ENCODE data around the gene P2RX5.
A peak's percentile ranks its signal among the peaks of the same experiment; 100 is the strongest.
"Not testable (repeated sequence)": the region's sequence is repeated elsewhere in the genome, so short reads cannot be mapped to it uniquely, and the experiment has no call there.

The P2RX5 gene

DNA sequence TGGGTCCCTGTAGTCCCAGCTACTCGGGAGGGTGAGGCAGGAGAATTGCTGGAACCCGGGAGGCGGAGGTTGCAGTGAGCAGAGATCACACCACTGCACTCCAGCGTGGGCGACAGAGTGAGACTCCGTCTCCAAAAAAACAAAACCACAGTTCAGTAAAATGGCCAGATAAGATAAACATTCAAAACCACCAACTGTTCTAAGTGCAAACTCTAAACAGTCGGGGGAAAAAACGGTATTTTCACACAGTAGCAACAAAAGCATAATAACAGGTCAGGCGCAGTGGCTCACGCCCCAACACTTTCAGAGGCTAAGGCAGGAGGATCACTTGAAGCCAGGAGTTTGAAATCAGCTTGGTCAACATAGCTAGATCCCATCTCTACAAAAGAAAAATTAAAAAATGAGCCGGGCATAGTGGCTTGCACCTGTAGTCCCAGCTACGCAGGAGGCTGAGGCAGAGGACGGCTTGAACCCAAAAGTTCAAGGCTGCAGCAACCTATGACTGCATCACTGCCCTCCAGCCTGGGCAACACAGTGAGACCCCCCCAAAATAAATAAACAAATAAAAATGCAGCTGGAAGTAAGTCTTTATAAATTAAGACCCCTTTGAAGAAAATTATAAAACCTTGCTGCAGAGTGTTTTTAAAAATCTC, 17.0 kb upstream of the P2RX5 start:
- DNase-seq, result no peak

DNA sequence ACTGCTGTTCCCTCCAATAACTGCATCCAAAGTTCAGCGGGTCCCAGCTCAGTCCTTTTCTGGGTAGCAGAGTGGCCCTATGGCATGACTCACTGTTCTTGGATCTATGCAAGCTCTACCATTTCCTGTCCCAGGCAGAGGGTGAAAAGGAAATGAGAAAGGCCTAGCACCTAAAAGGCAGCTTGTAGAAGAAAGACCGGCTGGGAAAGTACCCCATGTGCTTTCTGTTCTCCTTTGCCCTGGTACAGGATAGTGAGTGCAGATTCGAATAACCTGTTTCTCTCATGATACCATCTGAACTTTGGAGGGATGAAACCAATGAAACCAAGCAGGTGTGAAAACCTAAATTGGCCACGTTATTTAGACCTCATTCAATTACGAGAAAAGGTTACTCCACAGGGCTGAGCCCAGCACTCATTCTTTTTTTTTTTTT, 15.0 kb upstream of the P2RX5 start:
- peak in 2 of 56 donors; percentile 16 to 22 for DNase-seq

GRCh38 chr17:3708366-3708765, 12.4 kb upstream of the P2RX5 start:
- no peak for DNase-seq

DNA sequence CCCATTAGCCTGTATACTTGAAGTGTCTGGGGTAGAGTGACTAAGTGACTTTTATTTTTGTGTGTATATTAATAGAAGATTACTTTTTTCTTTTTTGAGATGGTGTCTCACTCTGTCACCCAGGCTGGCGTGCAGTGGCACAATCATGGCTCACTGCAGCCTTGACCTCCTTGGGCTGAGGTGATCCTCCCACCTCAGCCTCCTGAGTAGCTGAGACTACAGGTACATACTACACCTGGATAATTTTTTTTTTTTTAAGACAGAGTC, 9.7 kb upstream of the P2RX5 start:
- not testable (repeated sequence) for DNase-seq

- no peak for DNase-seq
Observed at GRCh38 chr17:3704931-3705717, 9.2 kb upstream of the P2RX5 start.

DNA sequence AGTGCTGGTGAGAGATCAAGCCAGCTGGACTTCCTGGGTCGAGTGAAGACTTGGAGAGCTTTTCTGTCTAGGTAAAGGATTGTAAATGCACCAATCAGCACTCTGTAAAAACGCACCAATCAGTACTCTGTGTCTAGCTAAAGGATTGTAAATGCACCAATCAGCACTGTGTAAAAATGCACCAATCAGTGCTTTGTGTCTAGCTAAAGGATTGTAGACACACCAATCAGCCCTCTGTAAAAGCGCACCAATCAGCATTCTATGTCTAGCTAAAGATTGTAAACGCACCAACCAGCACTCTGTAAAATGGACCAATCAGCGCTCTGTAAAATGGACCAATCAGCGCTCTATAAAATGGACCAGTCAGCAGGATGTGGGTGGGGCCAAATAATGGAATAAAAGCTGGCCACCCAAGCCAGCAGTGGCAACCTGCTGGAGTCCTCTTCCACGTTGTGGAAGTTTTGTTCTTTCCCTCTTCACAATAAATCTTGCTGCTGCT, 6.1 kb upstream of the P2RX5 start:
- not testable (repeated sequence) for DNase-seq

DNA sequence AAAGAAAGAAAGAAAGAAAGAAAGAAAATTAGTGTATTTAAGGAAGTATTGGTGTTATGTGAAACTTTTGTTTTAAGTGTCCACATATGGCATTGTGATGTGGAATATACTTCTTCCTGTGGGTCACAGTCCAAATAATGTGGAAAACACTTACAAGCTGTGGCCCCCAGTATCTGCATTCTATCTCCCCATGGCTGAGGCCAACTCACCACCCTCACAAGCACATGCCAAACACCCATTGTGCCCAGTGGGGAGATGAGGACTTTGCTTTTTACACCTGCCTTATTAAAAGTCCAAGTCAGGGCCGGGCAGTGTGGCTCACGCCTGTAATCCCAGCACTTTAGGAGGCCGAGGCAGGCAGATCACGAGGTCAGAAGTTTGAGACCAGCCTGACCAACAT, 4.0 kb upstream of the P2RX5 start:
- DNase-seq, result no peak

- no peak for DNase-seq
Observed at GRCh38 chr17:3698139-3698538, 2.2 kb upstream of the P2RX5 start.

- DNase-seq, result peak in 12 of 56 donors; percentile 8 to 62 (median 31)
Observed at GRCh38 chr17:3697103-3697476, 1.1 kb upstream of the P2RX5 start.

DNA sequence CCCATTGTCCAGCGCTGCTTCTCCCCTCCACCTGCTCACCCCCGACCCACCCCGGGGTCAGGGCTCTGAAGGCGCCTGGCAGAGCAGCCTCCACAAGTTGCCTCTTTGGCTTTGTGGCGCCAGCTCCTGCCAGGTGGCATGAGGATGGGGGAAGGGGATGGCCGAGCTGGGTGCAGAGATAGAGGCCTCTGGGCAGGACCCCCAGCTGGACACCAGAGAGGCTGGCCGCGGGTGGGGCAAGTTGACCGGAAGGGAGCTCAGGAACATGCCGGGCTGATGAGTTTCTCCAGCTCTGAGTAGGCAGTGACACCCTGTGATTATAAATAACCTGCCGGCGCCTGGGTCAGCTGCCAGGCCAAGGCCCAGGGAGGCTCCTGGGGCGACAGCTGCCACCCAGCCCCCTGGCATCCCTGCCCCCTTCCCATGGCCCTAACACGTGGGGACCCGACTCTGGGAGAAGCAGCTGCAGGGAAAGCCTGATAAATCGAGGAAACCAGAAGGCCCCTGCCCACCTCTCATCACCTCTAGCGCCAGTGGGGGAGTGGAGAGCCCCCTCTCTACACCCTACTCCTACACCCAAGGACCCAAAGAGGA, 729 bp downstream of the P2RX5 start:
- DNase-seq, result no peak

- DNase-seq, result no peak
Observed at GRCh38 chr17:3693829-3694231, 2.1 kb downstream of the P2RX5 start.

DNA sequence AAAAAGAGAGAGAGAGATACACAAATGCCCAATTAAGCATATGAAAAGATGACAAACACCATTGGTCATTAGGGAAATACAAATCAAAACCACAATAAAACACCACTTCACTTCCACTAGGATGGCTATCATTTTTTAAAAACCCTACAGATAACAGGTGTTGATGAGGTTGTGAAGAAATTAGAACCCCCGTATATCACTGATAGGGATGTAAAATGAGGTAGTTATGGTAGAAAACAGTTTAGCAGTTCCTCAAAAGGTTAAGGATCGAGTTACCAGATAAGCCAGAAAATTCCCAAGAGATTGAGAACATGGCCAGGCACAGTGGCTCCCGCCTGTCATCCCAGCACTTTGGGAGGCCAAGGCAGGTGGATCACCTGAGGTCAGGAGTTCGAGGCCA, 2.8 kb downstream of the P2RX5 start:
- DNase-seq, result no peak

DNA sequence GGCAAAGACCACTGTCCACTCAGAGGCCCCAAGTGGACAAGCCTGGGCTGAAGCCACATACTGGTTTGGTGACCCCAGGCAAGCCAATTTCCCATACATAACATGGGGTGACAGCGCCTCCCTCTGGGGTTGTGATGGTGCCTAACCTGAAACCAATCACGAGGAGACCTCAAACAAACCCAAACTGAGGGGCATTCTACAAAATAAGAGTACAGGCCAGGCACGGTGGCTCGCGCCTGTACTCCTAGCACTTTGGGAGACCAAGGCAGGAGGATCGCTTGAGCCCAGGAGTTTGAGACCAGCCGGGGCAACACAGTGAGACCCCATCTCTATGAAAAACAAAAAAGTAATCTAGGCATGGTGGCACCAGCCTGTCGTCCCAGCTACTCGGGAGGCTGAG, 3.6 kb downstream of the P2RX5 start:
- DNase-seq, result no peak

DNA sequence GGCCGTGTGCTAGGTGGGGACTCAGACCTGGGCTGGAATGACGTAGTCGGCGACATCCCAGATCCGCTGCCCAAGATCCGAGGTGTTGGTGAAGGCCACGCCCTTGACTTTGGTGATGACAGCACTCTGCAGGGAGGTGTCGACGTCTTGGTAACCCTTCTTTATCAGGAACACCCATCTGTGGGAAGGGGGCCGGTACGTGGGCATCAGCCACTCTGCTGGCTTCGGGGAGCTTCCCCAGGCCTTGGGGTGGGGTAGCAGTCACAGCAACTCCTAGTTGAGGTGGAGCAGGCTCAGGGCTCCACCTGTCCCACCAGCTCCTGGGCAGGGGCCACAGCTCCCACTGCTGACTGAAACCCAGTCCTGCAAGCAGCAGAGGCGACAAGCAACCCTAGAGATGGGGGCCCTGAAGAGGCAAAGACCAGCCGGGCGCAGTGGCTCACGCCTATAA, 4.3 kb downstream of the P2RX5 start:
- DNase-seq, result no peak

GRCh38 chr17:3690094-3690715, 5.8 kb downstream of the P2RX5 start:
- no peak for DNase-seq

GRCh38 chr17:3689262-3690093, 6.5 kb downstream of the P2RX5 start:
- DNase-seq, result no peak

- no peak for DNase-seq
Observed at GRCh38 chr17:3688852-3689261, 7.1 kb downstream of the P2RX5 start.

DNA sequence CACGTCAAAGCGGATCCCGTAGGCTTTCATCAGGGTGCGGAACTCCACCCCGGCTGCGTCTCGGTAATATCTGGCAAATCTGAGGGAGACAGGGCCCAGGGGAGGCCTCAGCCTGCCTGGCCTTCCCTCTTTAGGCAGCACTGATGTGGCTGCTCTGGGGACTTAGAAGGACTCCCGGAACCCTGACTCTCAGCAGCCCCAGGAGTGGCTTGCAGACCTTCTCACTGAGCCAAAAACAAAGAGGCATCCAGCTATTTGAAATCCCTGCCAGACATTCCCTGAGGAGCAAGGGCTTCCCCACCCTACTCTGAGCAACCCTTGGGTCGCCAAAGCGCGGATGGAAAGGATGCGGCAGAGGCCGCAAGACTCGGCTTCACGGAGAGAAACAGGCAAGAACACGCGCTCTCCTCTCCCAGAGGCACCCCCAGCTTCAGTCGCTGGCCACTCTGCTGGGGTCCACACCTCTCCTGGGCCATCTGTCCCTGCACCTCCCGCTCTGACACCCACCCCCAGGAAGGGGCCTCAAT, 7.9 kb downstream of the P2RX5 start:
- no peak for DNase-seq

DNA sequence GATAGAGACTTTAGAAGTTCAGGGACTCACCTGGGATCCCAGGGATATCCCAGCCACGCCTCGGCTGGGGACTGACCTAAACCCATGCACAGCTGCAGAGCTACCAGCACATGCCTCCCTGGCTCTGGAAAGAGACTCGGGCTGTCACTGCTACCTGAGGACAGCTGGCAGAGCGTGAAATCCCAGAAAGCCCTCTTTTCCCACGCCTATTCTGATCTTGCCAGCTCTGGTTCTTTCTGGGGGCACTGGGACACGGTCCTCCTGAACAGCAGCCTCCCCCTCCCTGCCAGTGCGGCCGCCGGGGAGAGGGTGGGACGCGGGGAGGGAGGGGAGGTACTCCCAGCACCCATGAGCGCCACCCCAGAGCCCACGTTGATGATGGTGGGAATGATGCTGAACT, 10.8 kb downstream of the P2RX5 start:
- DNase-seq, result no peak

GRCh38 chr17:3683054-3683511, 12.9 kb downstream of the P2RX5 start:
- peak in 1 of 56 donors; percentile 8 for DNase-seq

- DNase-seq, result no peak
Observed at GRCh38 chr17:3682033-3682432, 13.9 kb downstream of the P2RX5 start.

Data from amygdala (tissue), 56 donors.